AG09309 (cell line): ENCODE results near the gene LARGE1.
A peak's percentile ranks its signal among the peaks of the same experiment; 100 is the strongest.

Experiments used
- DNase-seq: peaks from one replicate; pipeline ENCODE4 v3.0.0-alpha.2; 2010; ENCODE audit warnings: low read depth
- H3K4me3 ChIP-seq: 2 replicates; pipeline ENCODE4 v1.5.1; 2011; ENCODE audit warnings: mild to moderate bottlenecking, low read depth, low read length, moderate library complexity; ENCODE audit not compliant: control insufficient read depth
- CTCF ChIP-seq: IDR thresholded peaks from 2 replicates; pipeline ENCODE4 v1.5.1; 2011; ENCODE audit warnings: mild to moderate bottlenecking, low read depth, low read length, inconsistent platforms; ENCODE audit not compliant: insufficient read depth, control insufficient read depth; ENCODE audit errors: missing control alignments

Gene LARGE1

GRCh38 chr22:33450756-33451155 lies 469.5 kb downstream of the LARGE1 start:
- TF ChIP-seq CTCF = no peak
- DNase-seq = no peak
- H3K4me3 ChIP-seq = no peak overlapping the region

- TF ChIP-seq CTCF = no peak
- DNase-seq = no peak
- no peak overlapping the region for H3K4me3 ChIP-seq
Measured at GRCh38 chr22:33447733-33448132, 472.5 kb downstream of the LARGE1 start.

GRCh38 chr22:33443683-33444082 lies 476.6 kb downstream of the LARGE1 start:
- no peak overlapping the region for H3K4me3 ChIP-seq
- DNase-seq = no peak
- no peak for TF ChIP-seq CTCF

- TF ChIP-seq CTCF = no peak
- no peak for DNase-seq
- no peak overlapping the region for H3K4me3 ChIP-seq
Measured at GRCh38 chr22:33440756-33441155, 479.5 kb downstream of the LARGE1 start.

- no peak overlapping the region for H3K4me3 ChIP-seq
- DNase-seq = peak; percentile 74
- TF ChIP-seq CTCF = no peak
Measured at GRCh38 chr22:33438273-33438672, 482.0 kb downstream of the LARGE1 start.

- no peak for TF ChIP-seq CTCF
- H3K4me3 ChIP-seq = no peak overlapping the region
- DNase-seq = no peak
Measured at GRCh38 chr22:33431300-33431699, 489.0 kb downstream of the LARGE1 start.

GRCh38 chr22:33429281-33429680 lies 491.0 kb downstream of the LARGE1 start:
- H3K4me3 ChIP-seq = no peak overlapping the region
- TF ChIP-seq CTCF = no peak
- DNase-seq = no peak
